Sigmoid colon (tissue), 7 donors: ENCODE results near the gene EBNA1BP2. TPM values are rescaled to one million over a fixed set of nuclear protein-coding genes. Genes with fewer than 3 reads are reported as not detected.
"Not testable (repeated sequence)": the region's sequence is repeated elsewhere in the genome, so short reads cannot be mapped to it uniquely, and the experiment has no call there.

Source experiments
- DNase-seq: peaks from one replicate; pipeline ENCODE4 v3.0.0-alpha.2; 2019
- H3K27ac ChIP-seq, 4 donors: fragments of 200-600 bp; sonication (generic); one replicate each; pipeline ENCODE4 v1.5.1; 2016 to 2019; ENCODE audit warnings: mild to moderate bottlenecking in 1 of 4
- H3K27me3 ChIP-seq, 3 donors: fragments of 200-600 bp; sonication (generic); one replicate each; pipeline ENCODE4 v1.5.1; 2019; ENCODE audit warnings: mild to moderate bottlenecking in 1 of 3
- H3K36me3 ChIP-seq, 4 donors: fragments of 200-600 bp; sonication (generic); one replicate each; pipeline ENCODE4 v1.5.1; 2016 to 2019
- H3K4me1 ChIP-seq, 4 donors: fragments of 200-600 bp; sonication (generic); one replicate each; pipeline ENCODE4 v1.5.1; 2017 to 2019
- H3K4me3 ChIP-seq, 4 donors: fragments of 200-600 bp; sonication (generic); one replicate each; pipeline ENCODE4 v1.5.1; 2017 to 2019; ENCODE audit warnings: mild to moderate bottlenecking in 2 of 4, moderate library complexity in 1 of 4
- H3K9me3 ChIP-seq, 4 donors: fragments of 200-600 bp in 3 of 4; sonication (generic) in 3 of 4; one replicate each; pipeline versions ENCODE4 v1.5.1 to v1.6.1; 2013 to 2019
- EP300 ChIP-seq, 4 donors: sonication (generic); formaldehyde crosslinking; IDR thresholded peaks; one replicate each; pipeline ENCODE4 v1.6.1; 2017; ENCODE audit warnings: antibody characterized with exemption in 4 of 4
- POLR2A ChIP-seq, 2 donors: fragments of 450-650 bp; IDR thresholded peaks; one replicate each; pipeline ENCODE4 v1.6.1; 2016; ENCODE audit warnings: antibody characterized with exemption in 2 of 2, mild to moderate bottlenecking in 2 of 2, moderate library complexity in 2 of 2
- POLR2AphosphoS5 ChIP-seq, 4 donors: sonication (generic); formaldehyde crosslinking; IDR thresholded peaks; one replicate each; pipeline ENCODE4 v1.6.1; 2017; ENCODE audit warnings: antibody characterized with exemption in 4 of 4
- WGBS, 2 donors: extraction: QIAGEN DNeasy Blood & Tissue Kit; methylation state at CpG; one replicate each; pipeline ENCODE4 v1.1.7; 2013; 5-methylcytosine and 5-hydroxymethylcytosine counted together
- intact Hi-C: fragments of 100-400 bp; cut with DNase I; formaldehyde crosslinking; loops from one replicate; pipeline ENCODE4 v1.15.1; 2023
- polyA plus RNA-seq, 3 donors: library from polyadenylated mRNA; stranded (reverse); fragments of 200-250 nt; gene quantifications; one replicate each; pipeline ENCODE4 v1.2.3, GENCODE V29; 2013
- total RNA-seq, 4 donors: library from RNA; depleted of rRNA; stranded (reverse); fragments of >200 nt; gene quantifications; one replicate each; pipeline ENCODE4 v1.1.0, GENCODE V29; 2016
- TF ChIP-seq, protein P1 (sequence below), 4 experiments: fragments of 450-650 bp in 3 of 4; fragments of 200-600 bp in 1 of 4; IDR thresholded peaks; one replicate each; pipeline ENCODE4 v1.5.1; 2016 to 2019; ENCODE audit warnings: antibody characterized with exemption in 4 of 4, mild to moderate bottlenecking in 3 of 4, moderate library complexity in 2 of 4
- donor health status: healthy with polysubstance abuse.
- donor health status: Bipolar disorder and iron deficiency.
- donor health status: healthy.

Gene EBNA1BP2
- total and polyA plus RNA-seq, 7 donors: 34.9 to 75.0 (median 48.7) TPM

- no peak overlapping the region for H3K4me3 ChIP-seq
- no peaks in the 10 kb centered on the region for H3K4me1 ChIP-seq
- TF ChIP-seq, protein P1, sequence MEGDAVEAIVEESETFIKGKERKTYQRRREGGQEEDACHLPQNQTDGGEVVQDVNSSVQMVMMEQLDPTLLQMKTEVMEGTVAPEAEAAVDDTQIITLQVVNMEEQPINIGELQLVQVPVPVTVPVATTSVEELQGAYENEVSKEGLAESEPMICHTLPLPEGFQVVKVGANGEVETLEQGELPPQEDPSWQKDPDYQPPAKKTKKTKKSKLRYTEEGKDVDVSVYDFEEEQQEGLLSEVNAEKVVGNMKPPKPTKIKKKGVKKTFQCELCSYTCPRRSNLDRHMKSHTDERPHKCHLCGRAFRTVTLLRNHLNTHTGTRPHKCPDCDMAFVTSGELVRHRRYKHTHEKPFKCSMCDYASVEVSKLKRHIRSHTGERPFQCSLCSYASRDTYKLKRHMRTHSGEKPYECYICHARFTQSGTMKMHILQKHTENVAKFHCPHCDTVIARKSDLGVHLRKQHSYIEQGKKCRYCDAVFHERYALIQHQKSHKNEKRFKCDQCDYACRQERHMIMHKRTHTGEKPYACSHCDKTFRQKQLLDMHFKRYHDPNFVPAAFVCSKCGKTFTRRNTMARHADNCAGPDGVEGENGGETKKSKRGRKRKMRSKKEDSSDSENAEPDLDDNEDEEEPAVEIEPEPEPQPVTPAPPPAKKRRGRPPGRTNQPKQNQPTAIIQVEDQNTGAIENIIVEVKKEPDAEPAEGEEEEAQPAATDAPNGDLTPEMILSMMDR (IDR thresholded peaks at IDR 0.05): no peak
- TF ChIP-seq EP300 (IDR thresholded peaks at IDR 0.05) (no peak), POLR2A (IDR thresholded peaks at IDR 0.05) (no peak), POLR2AphosphoS5 (IDR thresholded peaks at IDR 0.05) (no peak)
- peaks cover 0 to 8% (median 0%) of the 10 kb centered on the region in 3 donors for H3K27me3 ChIP-seq
- H3K27ac ChIP-seq: no peak overlapping the region
- intact Hi-C loops: no loop called here
- peaks cover 0 to 3% (median 0%) of the 10 kb centered on the region in 4 donors for H3K9me3 ChIP-seq
- no peaks in the 10 kb centered on the region for H3K36me3 ChIP-seq
- no peak for DNase-seq
These were observed 32.1 kb downstream of the EBNA1BP2 start for GRCh38 chr1:43140010-43140409.

GRCh38 chr1:43139295-43139694 lies 32.8 kb downstream of the EBNA1BP2 start:
- WGBS, 2 donors: 90 to 91% methylated on average over 8 of the region's 8 CpGs
- H3K27ac ChIP-seq, H3K27me3 ChIP-seq, H3K9me3 ChIP-seq, H3K4me1 ChIP-seq, intact Hi-C loops, H3K4me3 ChIP-seq, DNase-seq, H3K36me3 ChIP-seq: not testable (repeated sequence)

DNA sequence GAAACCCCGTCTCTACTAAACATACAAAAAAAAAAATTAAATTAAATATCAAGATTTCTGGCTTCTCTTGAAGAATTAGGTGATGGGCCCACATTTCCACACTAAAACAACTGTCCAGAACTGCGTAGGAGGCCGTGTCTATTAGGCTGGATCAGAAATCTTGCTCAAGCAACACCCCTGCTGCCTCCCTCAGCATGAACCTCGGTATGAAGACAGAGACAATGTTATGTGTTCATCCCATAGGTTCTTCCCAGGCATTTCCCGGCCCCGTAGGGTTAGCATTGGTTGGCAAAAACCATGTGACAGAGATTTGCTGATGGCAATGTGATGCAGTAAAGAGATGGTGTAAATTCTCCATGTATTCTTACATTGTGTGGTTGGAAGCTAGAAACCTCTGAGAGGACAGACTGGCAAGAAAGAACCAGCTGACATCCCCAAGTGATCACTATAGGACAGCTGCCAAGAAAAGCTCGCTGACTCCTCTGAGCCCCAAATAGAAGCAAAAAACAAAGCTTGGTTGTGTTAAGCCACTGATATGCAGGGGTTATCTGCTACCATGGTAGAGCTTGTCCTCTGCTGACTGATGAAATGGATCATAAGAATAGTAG lies 34.5 kb downstream of the EBNA1BP2 start:
- DNase-seq: no peak
- peaks cover 0 to 3% (median 0%) of the 10 kb centered on the region in 4 donors for H3K9me3 ChIP-seq
- H3K27me3 ChIP-seq: no peaks in the 10 kb centered on the region
- H3K4me3 ChIP-seq: no peak overlapping the region
- H3K4me1 ChIP-seq: no peaks in the 10 kb centered on the region
- no peak overlapping the region for H3K27ac ChIP-seq
- intact Hi-C loops: no loop called here
- WGBS, 2 donors: 89% methylated on average over 7 of the region's 7 CpGs
- TF ChIP-seq POLR2AphosphoS5 (IDR thresholded peaks at IDR 0.05): no peak
- TF ChIP-seq EP300 (IDR thresholded peaks at IDR 0.05): no peak
- H3K36me3 ChIP-seq: no peaks in the 10 kb centered on the region

DNA sequence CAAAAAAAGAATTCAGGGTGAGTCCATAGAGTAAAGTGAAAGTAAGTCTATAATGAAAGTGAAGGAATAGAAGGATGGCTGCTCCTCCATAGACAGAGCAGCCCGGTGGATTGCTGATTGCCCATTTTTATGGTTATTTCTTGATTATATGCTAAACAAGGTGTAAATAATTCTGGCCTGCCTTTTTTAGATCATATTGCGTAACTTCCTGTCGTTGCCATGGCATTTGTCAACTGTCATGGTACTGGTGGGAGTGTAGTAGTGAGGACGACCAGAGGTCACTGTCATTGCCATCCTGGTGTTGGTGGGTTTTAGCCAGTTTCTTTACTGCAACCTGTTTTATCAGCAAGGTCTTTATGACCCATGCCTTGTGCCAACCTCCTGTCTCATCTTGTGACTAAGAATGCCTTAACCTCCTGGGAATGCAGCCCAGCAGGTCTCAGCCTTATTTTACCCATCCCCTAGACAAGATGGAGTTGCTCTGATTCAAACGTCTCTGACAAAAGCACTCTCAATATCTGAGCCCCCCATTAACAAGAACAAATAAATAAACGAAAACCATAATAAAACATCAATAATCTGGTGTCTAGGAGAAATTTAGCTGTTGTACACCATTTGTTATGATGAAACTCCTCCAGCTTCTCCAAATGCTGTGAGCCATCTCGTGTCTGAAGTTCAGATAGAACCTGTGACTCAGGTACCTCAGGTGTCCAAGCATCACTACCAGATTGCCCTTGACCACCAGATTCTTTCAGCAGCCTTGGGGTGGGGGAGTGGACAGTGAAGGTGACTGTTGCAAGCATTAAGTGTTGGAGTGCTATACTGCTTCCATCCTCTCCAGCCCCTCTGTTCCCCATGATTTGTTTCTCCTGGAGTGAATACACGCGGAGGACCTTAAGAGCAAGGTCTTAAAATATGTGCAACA lies 36.0 kb downstream of the EBNA1BP2 start:
- 63 to 77% methylated on average over 9 of the region's 9 CpGs for WGBS, 2 donors
- Histone ChIP-seq H3K36me3 (no peaks in the 10 kb centered on the region), H3K4me1 (no peaks in the 10 kb centered on the region), H3K27ac (no peak overlapping the region), H3K9me3 (peaks cover 0 to 3% (median 0%) of the 10 kb centered on the region in 4 donors), H3K4me3 (no peak overlapping the region), H3K27me3 (peaks cover 0 to 4% (median 0%) of the 10 kb centered on the region in 3 donors)
- intact Hi-C loops: no loop called here
- TF ChIP-seq POLR2AphosphoS5 (IDR thresholded peaks at IDR 0.05) (no peak), POLR2A (IDR thresholded peaks at IDR 0.05) (no peak), EP300 (IDR thresholded peaks at IDR 0.05) (no peak)
- TF ChIP-seq, protein P1 (IDR thresholded peaks at IDR 0.05): no peak
- no peak for DNase-seq

DNA sequence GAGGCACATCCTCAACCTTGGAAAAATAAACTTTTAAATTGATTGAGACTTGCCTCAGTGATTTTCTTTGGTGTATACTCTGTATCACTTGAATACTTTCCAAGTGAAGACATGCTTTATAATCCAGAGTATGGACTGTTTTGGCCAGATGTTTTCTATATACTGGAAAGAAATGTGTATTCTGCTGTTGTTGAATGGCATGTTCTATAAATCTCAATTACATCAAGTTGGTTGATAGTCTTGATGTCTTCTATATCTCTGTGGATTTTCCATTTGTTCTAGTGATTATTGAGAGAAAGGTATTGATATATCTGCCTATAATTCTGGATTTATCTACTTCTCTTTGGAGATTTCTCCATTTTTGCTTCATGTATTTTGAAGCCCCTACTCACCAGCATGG lies 37.5 kb downstream of the EBNA1BP2 start:
- H3K4me3 ChIP-seq: no peak overlapping the region
- H3K36me3 ChIP-seq: no peaks in the 10 kb centered on the region
- H3K27me3 ChIP-seq: peaks cover 0 to 8% (median 0%) of the 10 kb centered on the region in 3 donors
- TF ChIP-seq EP300 (IDR thresholded peaks at IDR 0.05): no peak
- TF ChIP-seq POLR2AphosphoS5 (IDR thresholded peaks at IDR 0.05): no peak
- no peak for TF ChIP-seq POLR2A (IDR thresholded peaks at IDR 0.05)
- TF ChIP-seq, protein P1 (IDR thresholded peaks at IDR 0.05): no peak
- no peaks in the 10 kb centered on the region for H3K4me1 ChIP-seq
- H3K27ac ChIP-seq: no peak overlapping the region
- intact Hi-C loops: no loop called here
- H3K9me3 ChIP-seq: no peaks in the 10 kb centered on the region
- DNase-seq: no peak
